Esophagus squamous epithelium (tissue), 4 donors: ENCODE results near the gene RGS17.

ENCODE experiments used
- POLR2A ChIP-seq, 4 donors: fragments of 450-650 bp; IDR thresholded peaks; one replicate each; pipeline ENCODE4 v1.6.1; 2017; ENCODE audit warnings: antibody characterized with exemption in 4 of 4, mild to moderate bottlenecking in 4 of 4, moderate library complexity in 3 of 4
- TF ChIP-seq, protein P1 (sequence below), 6 experiments: fragments of 450-650 bp in 4 of 6; fragments of 200-600 bp in 2 of 6; sonication (generic) in 2 of 6; IDR thresholded peaks; one replicate each; pipeline ENCODE4 v1.5.1; 2016 to 2019; ENCODE audit warnings: antibody characterized with exemption in 6 of 6, mild to moderate bottlenecking in 4 of 6, moderate library complexity in 4 of 6

DNA sequence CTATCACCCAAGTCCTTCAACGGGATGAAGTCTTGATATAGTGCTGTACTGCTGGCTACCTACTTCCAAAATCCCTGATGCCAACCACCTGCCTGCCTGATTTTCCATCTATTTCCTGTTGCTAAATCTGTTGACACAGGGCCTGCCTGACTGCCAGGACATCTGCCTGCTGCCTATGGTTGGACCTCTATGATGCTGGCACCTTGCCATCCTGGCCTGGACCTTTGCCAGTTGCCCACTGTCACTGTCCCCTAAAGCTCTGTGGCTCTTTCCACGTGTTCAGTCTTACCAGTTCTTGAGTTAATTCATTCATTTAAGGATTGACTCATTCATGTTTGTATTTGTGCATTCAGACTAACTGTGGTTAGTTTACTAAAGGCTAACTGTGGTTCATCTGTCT is 9.2 kb upstream of the RGS17 start:
- TF ChIP-seq, protein P1, sequence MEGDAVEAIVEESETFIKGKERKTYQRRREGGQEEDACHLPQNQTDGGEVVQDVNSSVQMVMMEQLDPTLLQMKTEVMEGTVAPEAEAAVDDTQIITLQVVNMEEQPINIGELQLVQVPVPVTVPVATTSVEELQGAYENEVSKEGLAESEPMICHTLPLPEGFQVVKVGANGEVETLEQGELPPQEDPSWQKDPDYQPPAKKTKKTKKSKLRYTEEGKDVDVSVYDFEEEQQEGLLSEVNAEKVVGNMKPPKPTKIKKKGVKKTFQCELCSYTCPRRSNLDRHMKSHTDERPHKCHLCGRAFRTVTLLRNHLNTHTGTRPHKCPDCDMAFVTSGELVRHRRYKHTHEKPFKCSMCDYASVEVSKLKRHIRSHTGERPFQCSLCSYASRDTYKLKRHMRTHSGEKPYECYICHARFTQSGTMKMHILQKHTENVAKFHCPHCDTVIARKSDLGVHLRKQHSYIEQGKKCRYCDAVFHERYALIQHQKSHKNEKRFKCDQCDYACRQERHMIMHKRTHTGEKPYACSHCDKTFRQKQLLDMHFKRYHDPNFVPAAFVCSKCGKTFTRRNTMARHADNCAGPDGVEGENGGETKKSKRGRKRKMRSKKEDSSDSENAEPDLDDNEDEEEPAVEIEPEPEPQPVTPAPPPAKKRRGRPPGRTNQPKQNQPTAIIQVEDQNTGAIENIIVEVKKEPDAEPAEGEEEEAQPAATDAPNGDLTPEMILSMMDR (IDR thresholded peaks at IDR 0.05), result no peak
- TF ChIP-seq POLR2A (IDR thresholded peaks at IDR 0.05), result no peak
